SK-N-SH (cell line): ENCODE results near the gene CRIP1. TPM values are rescaled to one million over a fixed set of nuclear protein-coding genes. Genes with fewer than 3 reads are reported as not detected.
A peak's percentile ranks its signal among the peaks of the same experiment; 100 is the strongest.

Experiments used
- CTCF ChIA-PET: fragments of 300-600, 350-600 bp; formaldehyde crosslinking; extraction: SDS; loops from one replicate; lab custom pipeline; 2021; lab: Yijun Ruan, JAX
- POLR2A ChIA-PET: fragments of 350-600 bp; sonication (Branson Sonifier 250); formaldehyde crosslinking; extraction: SDS; loops from one replicate; lab custom pipeline; 2020; ENCODE audit warnings: antibody characterized with exemption, inconsistent platforms; lab: Yijun Ruan, JAX
- DNase-seq: peaks from one replicate; pipeline ENCODE4 v3.0.0; 2012
- H2AFZ ChIP-seq: fragments of 200-600 bp; sonication (generic); 2 replicates; pipeline ENCODE4 v1.8.1; 2016; ENCODE audit warnings: antibody characterized with exemption, mild to moderate bottlenecking, low read depth
- H3F3A ChIP-seq: fragments of 200-600 bp; sonication (generic); replicated peaks from 2 replicates; pipeline ENCODE3; 2016; ENCODE audit warnings: antibody characterized with exemption, mild to moderate bottlenecking; ENCODE audit not compliant: insufficient read depth
- H3K27ac ChIP-seq, 2 experiments: fragments of 200-500 bp in 1 of 2; fragments of 200-600 bp in 1 of 2; sonication (Bioruptor generic) in 1 of 2; sonication (generic), shearing (Covaris generic) in 1 of 2; 2 replicates each; pipeline versions ENCODE4 v1.5.1 to v1.6.1; 2014 to 2016; ENCODE audit warnings: low read depth in 2 of 2, inconsistent platforms in 1 of 2, low read length in 1 of 2, mild to moderate bottlenecking in 1 of 2, mixed read lengths in 1 of 2
- H3K27me3 ChIP-seq: fragments of 200-600 bp; sonication (generic), shearing (Covaris generic); 2 replicates; pipeline ENCODE4 v1.6.1; 2016; ENCODE audit warnings: mixed run types; ENCODE audit not compliant: insufficient read depth
- H3K36me3 ChIP-seq, 2 experiments: fragments of 200-500 bp in 1 of 2; fragments of 200-600 bp in 1 of 2; sonication (Bioruptor generic) in 1 of 2; sonication (generic) in 1 of 2; replicated peaks in 1 of 2; 2 replicates each; pipeline versions ENCODE3 to v1.5.1; 2014 to 2016; ENCODE audit warnings: low read length in 1 of 2, mild to moderate bottlenecking in 1 of 2; ENCODE audit not compliant: insufficient read depth in 2 of 2, control insufficient read depth in 1 of 2
- H3K4me1 ChIP-seq, 2 experiments: fragments of 200-500 bp in 1 of 2; fragments of 200-600 bp in 1 of 2; sonication (Bioruptor generic) in 1 of 2; sonication (generic), shearing (Covaris generic) in 1 of 2; 2 replicates each; pipeline versions ENCODE4 v1.5.1 to v1.6.1; 2014 to 2016; ENCODE audit warnings: low read depth in 1 of 2, low read length in 1 of 2, mixed run types in 1 of 2; ENCODE audit not compliant: insufficient read depth in 2 of 2, control insufficient read depth in 1 of 2
- H3K4me2 ChIP-seq: fragments of 200-600 bp; sonication (generic), shearing (Covaris generic); 2 replicates; pipeline ENCODE4 v1.6.1; 2017; ENCODE audit warnings: mixed run types
- H3K4me3 ChIP-seq, 2 experiments: fragments of 200-500 bp in 1 of 2; fragments of 200-600 bp in 1 of 2; sonication (Bioruptor generic) in 1 of 2; sonication (generic), shearing (Covaris generic) in 1 of 2; 2 replicates each; pipeline versions ENCODE4 v1.5.1 to v1.8.1; 2014 to 2016; ENCODE audit warnings: low read depth in 2 of 2, inconsistent platforms in 1 of 2, low read length in 1 of 2, mild to moderate bottlenecking in 1 of 2, mixed read lengths in 1 of 2, moderate library complexity in 1 of 2
- H3K79me2 ChIP-seq: fragments of 200-600 bp; sonication (generic); 2 replicates; pipeline ENCODE4 v1.8.1; 2017; ENCODE audit warnings: mild to moderate bottlenecking; ENCODE audit not compliant: insufficient read depth
- H3K9ac ChIP-seq: fragments of 200-600 bp; sonication (generic); 2 replicates; pipeline ENCODE4 v1.6.1; 2017; ENCODE audit warnings: mixed run types
- H3K9me2 ChIP-seq: fragments of 200-600 bp; sonication (generic); 2 replicates; pipeline ENCODE4 v1.6.1; 2017; ENCODE audit warnings: mixed run types
- H3K9me3 ChIP-seq: fragments of 200-600 bp; sonication (generic); 2 replicates; pipeline ENCODE4 v1.6.1; 2017; ENCODE audit warnings: mixed run types, mild to moderate bottlenecking, moderate library complexity
- H4K20me1 ChIP-seq: fragments of 200-600 bp; sonication (generic); 2 replicates; pipeline ENCODE4 v1.6.1; 2017; ENCODE audit warnings: mild to moderate bottlenecking, mixed run types; ENCODE audit not compliant: insufficient read depth
- EP300 ChIP-seq, 2 experiments: IDR thresholded peaks; 2 replicates each; pipeline versions ENCODE4 v1.4.0 to v1.6.1; 2012; ENCODE audit warnings: borderline replicate concordance in 1 of 2, low read depth in 1 of 2, low read length in 1 of 2
- EZH2phosphoT487 ChIP-seq: fragments of 200-600 bp; sonication (generic); IDR thresholded peaks from 2 replicates; pipeline ENCODE4 v1.6.1; 2017; ENCODE audit warnings: low read depth, mixed run types, mild to moderate bottlenecking, antibody characterized with exemption, moderate library complexity, borderline replicate concordance
- FOSL2 ChIP-seq: IDR thresholded peaks from 2 replicates; pipeline ENCODE4 v1.4.0; 2012; ENCODE audit warnings: low read depth, mild to moderate bottlenecking, moderate library complexity, borderline replicate concordance
- FOXJ3 ChIP-seq: sonication (generic); formaldehyde crosslinking; IDR thresholded peaks from 2 replicates; pipeline ENCODE4 v1.5.1; 2020; ENCODE audit warnings: mild to moderate bottlenecking, missing genetic modification reagents
- FOXM1 ChIP-seq: IDR thresholded peaks from 2 replicates; pipeline ENCODE4 v1.4.0; 2012; ENCODE audit warnings: low read depth, mild to moderate bottlenecking
- JUND ChIP-seq: IDR thresholded peaks from 2 replicates; pipeline ENCODE4 v1.4.0; 2012
- MEF2A ChIP-seq: IDR thresholded peaks from 2 replicates; pipeline ENCODE4 v1.4.0; 2012; ENCODE audit warnings: low read depth, borderline replicate concordance
- MXI1 ChIP-seq: IDR thresholded peaks from 2 replicates; pipeline ENCODE4 v1.6.1; 2012; ENCODE audit warnings: mild to moderate bottlenecking, low read depth, low read length, improper control_type of control experiment
- NFIC ChIP-seq: IDR thresholded peaks from 2 replicates; pipeline ENCODE4 v1.4.0; 2012; ENCODE audit warnings: borderline replicate concordance
- NRF1 ChIP-seq: IDR thresholded peaks from 2 replicates; pipeline ENCODE4 v1.6.1; 2012; ENCODE audit warnings: low read depth, mild to moderate bottlenecking, low read length
- POLR2AphosphoS5 ChIP-seq: IDR thresholded peaks from 2 replicates; pipeline ENCODE4 v1.6.1; 2012; ENCODE audit warnings: low read depth, low read length
- RAD21 ChIP-seq: IDR thresholded peaks from 2 replicates; pipeline ENCODE4 v1.6.1; 2012; ENCODE audit warnings: mild to moderate bottlenecking, low read length
- RFX5 ChIP-seq: IDR thresholded peaks from 2 replicates; pipeline ENCODE4 v1.6.1; 2012; ENCODE audit warnings: mild to moderate bottlenecking, improper control_type of control experiment, low read length
- TCF12 ChIP-seq: IDR thresholded peaks from 2 replicates; pipeline ENCODE4 v1.4.0; 2012
- TEAD4 ChIP-seq: IDR thresholded peaks from 2 replicates; pipeline ENCODE4 v1.4.0; 2012; ENCODE audit warnings: mild to moderate bottlenecking, borderline replicate concordance; ENCODE audit not compliant: insufficient read depth
- YY1 ChIP-seq: IDR thresholded peaks from 2 replicates; pipeline ENCODE4 v1.4.0; 2012; ENCODE audit warnings: low read depth, mild to moderate bottlenecking
- WGBS: methylation state at CpG from one replicate; pipeline ENCODE4 v1.1.6; 2017; ENCODE audit warnings: low lambda C conversion rate; 5-methylcytosine and 5-hydroxymethylcytosine counted together
- polyA plus RNA-seq, 3 experiments: library from polyadenylated mRNA; depleted of rRNA; stranded (reverse); fragments of >200 nt; gene quantifications; 2 replicates each; pipeline ENCODE4 v1.2.3, GENCODE V29; 2012
- TF ChIP-seq, protein P1 (sequence below): IDR thresholded peaks from 2 replicates; pipeline ENCODE4 v1.4.0; 2012; ENCODE audit warnings: low read depth, borderline replicate concordance
- TF ChIP-seq, protein P2 (sequence below): fragments of 200-600 bp; sonication (generic); IDR thresholded peaks from 2 replicates; pipeline ENCODE4 v1.6.1; 2017; ENCODE audit warnings: antibody characterized with exemption, mild to moderate bottlenecking, moderate library complexity
- TF ChIP-seq, protein P3 (sequence below): IDR thresholded peaks from 2 replicates; pipeline ENCODE4; 2012
- TF ChIP-seq, protein P4 (sequence below): fragments of 150-350 bp; IDR thresholded peaks from 2 replicates; pipeline ENCODE4 v1.6.1; 2016; ENCODE audit warnings: mild to moderate bottlenecking, low read depth, low read length

CRIP1 gene
- polyA plus RNA-seq, 1 of the 3 experiments (the other 2 are of a cell fraction): 0.72 TPM

DNA sequence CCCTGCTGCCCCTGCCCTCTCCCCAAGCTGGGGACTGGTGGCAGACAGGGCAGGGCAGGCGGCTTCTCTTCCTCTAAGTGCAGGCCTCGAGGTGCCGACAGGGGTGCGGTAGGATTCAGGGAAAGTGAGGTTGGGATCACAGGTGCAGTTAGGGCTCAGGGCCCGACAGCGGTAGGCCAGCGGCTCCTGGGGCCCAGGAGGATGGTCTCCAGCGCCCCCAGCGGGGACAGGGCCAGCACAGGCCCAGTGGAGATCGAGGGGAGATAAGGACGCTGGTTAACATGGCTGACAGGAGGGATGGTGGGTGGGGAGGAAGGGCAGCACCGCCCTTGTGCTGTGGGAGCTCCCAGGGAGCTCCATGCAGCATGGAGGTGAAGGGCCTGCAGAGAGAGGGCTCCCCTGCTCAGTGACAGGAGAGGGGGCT lies 935 bp upstream of the CRIP1 start (continued):
- TF ChIP-seq, protein P1, sequence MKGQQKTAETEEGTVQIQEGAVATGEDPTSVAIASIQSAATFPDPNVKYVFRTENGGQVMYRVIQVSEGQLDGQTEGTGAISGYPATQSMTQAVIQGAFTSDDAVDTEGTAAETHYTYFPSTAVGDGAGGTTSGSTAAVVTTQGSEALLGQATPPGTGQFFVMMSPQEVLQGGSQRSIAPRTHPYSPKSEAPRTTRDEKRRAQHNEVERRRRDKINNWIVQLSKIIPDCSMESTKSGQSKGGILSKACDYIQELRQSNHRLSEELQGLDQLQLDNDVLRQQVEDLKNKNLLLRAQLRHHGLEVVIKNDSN: no peak
- TF ChIP-seq TCF12 (no peak), EZH2phosphoT487 (no peak), TEAD4 (no peak), FOXJ3 (CRISPR knock-in tag) (0 out of 2 replicates have a peak, but pooled peaks have one; percentile 12)

DNA sequence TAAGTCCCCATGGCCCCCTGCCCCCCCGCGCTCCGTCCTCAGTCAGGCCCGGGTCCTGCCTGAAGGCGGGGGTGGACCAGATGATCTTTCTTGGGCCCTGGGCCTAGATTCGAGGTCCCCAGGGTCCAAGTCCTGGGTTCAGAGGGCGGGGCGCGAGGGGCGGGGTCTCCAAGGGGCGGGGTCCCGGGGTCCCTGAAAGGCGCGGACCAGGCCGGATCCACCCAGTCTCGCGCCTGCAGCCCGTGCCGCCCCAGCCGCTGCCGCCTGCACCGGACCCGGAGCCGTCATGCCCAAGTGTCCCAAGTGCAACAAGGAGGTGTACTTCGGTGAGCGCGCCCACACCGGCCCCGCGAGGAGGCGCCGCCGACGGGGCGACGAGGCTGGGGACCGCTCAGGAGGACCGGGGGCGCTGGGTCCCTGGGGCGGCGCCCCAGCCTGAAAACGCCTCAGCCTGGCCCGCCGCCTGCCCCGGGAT lies 325 bp downstream of the CRIP1 start:
- Histone ChIP-seq H3K4me1 (peaks cover 25 to 61% of the 10 kb centered on the region in 2 experiments; a peak in 3 of 4 replicates), H3K27ac (no peak overlapping the region), H3K9me2 (no peaks in the 10 kb centered on the region), H3K36me3 (no peaks in the 10 kb centered on the region), H3K4me3 (no peak overlapping the region), H3K4me2 (no peak overlapping the region), H3F3A (peaks cover 5% of the 10 kb centered on the region), H3K9me3 (no peaks in the 10 kb centered on the region), H2AFZ (no peak overlapping the region), H3K9ac (no peak overlapping the region), H4K20me1 (peaks cover 4% of the 10 kb centered on the region; the same call in 1 of the 2 replicates), H3K79me2 (peaks cover 3% of the 10 kb centered on the region; the same call in 1 of the 2 replicates), H3K27me3 (no peaks in the 10 kb centered on the region)
- POLR2A ChIA-PET: no interaction called here
- no peak for TF ChIP-seq MXI1
- no peak for TF ChIP-seq POLR2AphosphoS5
- no peak for TF ChIP-seq MEF2A
- TF ChIP-seq, protein P2, sequence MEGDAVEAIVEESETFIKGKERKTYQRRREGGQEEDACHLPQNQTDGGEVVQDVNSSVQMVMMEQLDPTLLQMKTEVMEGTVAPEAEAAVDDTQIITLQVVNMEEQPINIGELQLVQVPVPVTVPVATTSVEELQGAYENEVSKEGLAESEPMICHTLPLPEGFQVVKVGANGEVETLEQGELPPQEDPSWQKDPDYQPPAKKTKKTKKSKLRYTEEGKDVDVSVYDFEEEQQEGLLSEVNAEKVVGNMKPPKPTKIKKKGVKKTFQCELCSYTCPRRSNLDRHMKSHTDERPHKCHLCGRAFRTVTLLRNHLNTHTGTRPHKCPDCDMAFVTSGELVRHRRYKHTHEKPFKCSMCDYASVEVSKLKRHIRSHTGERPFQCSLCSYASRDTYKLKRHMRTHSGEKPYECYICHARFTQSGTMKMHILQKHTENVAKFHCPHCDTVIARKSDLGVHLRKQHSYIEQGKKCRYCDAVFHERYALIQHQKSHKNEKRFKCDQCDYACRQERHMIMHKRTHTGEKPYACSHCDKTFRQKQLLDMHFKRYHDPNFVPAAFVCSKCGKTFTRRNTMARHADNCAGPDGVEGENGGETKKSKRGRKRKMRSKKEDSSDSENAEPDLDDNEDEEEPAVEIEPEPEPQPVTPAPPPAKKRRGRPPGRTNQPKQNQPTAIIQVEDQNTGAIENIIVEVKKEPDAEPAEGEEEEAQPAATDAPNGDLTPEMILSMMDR: no peak
- TF ChIP-seq EP300 (IDR thresholded peaks at IDR 0.05; ENCODE audit: borderline replicate concordance in 1 of 2, low read depth in 1 of 2, low read length in 1 of 2): no peak
- no peak for TF ChIP-seq FOSL2
- TF ChIP-seq JUND: no peak
- no peak for TF ChIP-seq FOXJ3 (CRISPR knock-in tag)
- no peak for DNase-seq
- 100% methylated on average over 5 of the region's 45 CpGs for WGBS
- CTCF ChIA-PET: interaction anchor here (1.3 to 7.2 kb wide), 7 partner anchors 11 to 115 kb away, joined by 3 to 137 read pairs (median 8); no protein-coding TSS in a partner anchor

DNA sequence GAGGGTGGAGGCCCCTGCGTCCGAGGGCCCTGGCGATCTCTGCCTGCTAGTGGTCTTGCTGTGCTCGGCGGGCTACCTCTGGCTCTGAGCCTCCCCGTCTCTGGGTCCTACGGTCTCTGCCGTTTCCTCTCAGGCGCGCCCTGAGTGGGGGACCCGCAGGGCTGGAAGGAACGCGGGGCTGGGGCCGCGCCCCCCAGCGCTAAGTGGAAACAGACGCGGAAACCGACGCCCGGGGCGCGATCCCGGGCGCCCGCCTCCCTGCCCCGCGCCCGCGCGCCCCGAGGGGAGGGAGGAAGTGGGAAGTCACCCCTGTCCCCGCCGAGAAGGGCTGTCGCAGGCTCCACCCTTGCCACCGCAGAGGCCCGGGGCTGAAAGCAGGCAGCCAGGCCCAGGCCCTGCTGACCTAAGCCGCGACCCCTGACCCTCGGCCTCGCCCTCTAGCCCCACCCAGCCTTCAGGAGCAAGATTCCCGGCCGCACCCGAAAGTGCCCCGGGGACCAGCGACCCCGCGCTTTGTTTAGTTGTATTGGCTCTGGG lies 831 bp downstream of the CRIP1 start:
- Histone ChIP-seq H2AFZ (no peak overlapping the region), H3K27me3 (no peaks in the 10 kb centered on the region), H3K79me2 (peaks cover 8% of the 10 kb centered on the region; the same call in 1 of the 2 replicates), H4K20me1 (peaks cover 9% of the 10 kb centered on the region; the same call in 1 of the 2 replicates), H3K36me3 (no peaks in the 10 kb centered on the region), H3K9me3 (no peaks in the 10 kb centered on the region), H3K4me3 (no peak overlapping the region), H3K27ac (no peak overlapping the region), H3K9ac (no peak overlapping the region), H3K9me2 (no peaks in the 10 kb centered on the region), H3K4me1 (peaks cover 22 to 60% of the 10 kb centered on the region in 2 experiments; a peak in 3 of 4 replicates), H3F3A (peaks cover 3% of the 10 kb centered on the region), H3K4me2 (no peak overlapping the region)
- no peak for DNase-seq
- POLR2A ChIA-PET: no interaction called here
- CTCF ChIA-PET: interaction anchor here (1.4 to 7.2 kb wide), 3 partner anchors 36 to 116 kb away, joined by 3 to 74 read pairs (median 5); no protein-coding TSS in a partner anchor
- WGBS: 83% methylated on average over 16 of the region's 48 CpGs
- no peak for TF ChIP-seq FOXM1
- no peak for TF ChIP-seq EZH2phosphoT487
- TF ChIP-seq YY1: no peak
- TF ChIP-seq, protein P1: no peak
- no peak for TF ChIP-seq RFX5
- no peak for TF ChIP-seq NFIC
- TF ChIP-seq TEAD4: no peak
- TF ChIP-seq, protein P3, sequence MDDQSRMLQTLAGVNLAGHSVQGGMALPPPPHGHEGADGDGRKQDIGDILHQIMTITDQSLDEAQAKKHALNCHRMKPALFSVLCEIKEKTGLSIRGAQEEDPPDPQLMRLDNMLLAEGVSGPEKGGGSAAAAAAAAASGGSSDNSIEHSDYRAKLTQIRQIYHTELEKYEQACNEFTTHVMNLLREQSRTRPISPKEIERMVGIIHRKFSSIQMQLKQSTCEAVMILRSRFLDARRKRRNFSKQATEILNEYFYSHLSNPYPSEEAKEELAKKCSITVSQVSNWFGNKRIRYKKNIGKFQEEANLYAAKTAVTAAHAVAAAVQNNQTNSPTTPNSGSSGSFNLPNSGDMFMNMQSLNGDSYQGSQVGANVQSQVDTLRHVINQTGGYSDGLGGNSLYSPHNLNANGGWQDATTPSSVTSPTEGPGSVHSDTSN: no peak
- TF ChIP-seq RAD21: no peak
- TF ChIP-seq EP300 (IDR thresholded peaks at IDR 0.05; ENCODE audit: borderline replicate concordance in 1 of 2, low read depth in 1 of 2, low read length in 1 of 2): no peak
- TF ChIP-seq NRF1: no peak
- TF ChIP-seq, protein P4, sequence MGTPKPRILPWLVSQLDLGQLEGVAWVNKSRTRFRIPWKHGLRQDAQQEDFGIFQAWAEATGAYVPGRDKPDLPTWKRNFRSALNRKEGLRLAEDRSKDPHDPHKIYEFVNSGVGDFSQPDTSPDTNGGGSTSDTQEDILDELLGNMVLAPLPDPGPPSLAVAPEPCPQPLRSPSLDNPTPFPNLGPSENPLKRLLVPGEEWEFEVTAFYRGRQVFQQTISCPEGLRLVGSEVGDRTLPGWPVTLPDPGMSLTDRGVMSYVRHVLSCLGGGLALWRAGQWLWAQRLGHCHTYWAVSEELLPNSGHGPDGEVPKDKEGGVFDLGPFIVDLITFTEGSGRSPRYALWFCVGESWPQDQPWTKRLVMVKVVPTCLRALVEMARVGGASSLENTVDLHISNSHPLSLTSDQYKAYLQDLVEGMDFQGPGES: no peak
